Uterus (tissue), 4 donors: ENCODE data around the gene PEAR1. TPM values are rescaled to one million over a fixed set of nuclear protein-coding genes. Genes with fewer than 3 reads are reported as not detected.

Experiments used
- DNase-seq, 2 donors: peaks; one replicate each; pipeline ENCODE4 v3.0.0-alpha.2; 2019 to 2020
- H3K27ac ChIP-seq, 2 donors: fragments of 200-600 bp; sonication (generic); 1 replicate in 1 of 2; 2 replicates in 1 of 2; pipeline ENCODE4 v1.5.1; 2016 to 2018
- H3K27me3 ChIP-seq, 2 donors: fragments of 200-600 bp; sonication (generic); one replicate each; pipeline ENCODE4 v1.5.1; 2018 to 2019; ENCODE audit warnings: control low read depth in 1 of 2
- H3K36me3 ChIP-seq, 2 donors: fragments of 200-600 bp; sonication (generic); one replicate each; pipeline ENCODE4 v1.5.1; 2019; ENCODE audit warnings: control low read depth in 1 of 2
- H3K4me1 ChIP-seq, 2 donors: fragments of 200-600 bp; sonication (generic); one replicate each; pipeline ENCODE4 v1.5.1; 2018 to 2019; ENCODE audit warnings: control low read depth in 1 of 2
- H3K4me3 ChIP-seq, 2 donors: fragments of 200-600 bp; sonication (generic); 1 replicate in 1 of 2; 2 replicates in 1 of 2; pipeline ENCODE4 v1.5.1; 2018 to 2019; ENCODE audit warnings: mild to moderate bottlenecking in 1 of 2
- H3K9me3 ChIP-seq, 2 donors: fragments of 200-600 bp; sonication (generic); one replicate each; pipeline ENCODE4 v1.5.1; 2019; ENCODE audit warnings: control low read depth in 1 of 2
- POLR2A ChIP-seq, 2 donors: fragments of 450-650 bp; IDR thresholded peaks; one replicate each; pipeline ENCODE4 v1.6.1; 2016; ENCODE audit warnings: antibody characterized with exemption in 2 of 2, mild to moderate bottlenecking in 1 of 2, moderate library complexity in 1 of 2
- intact Hi-C: fragments of 100-400 bp; cut with DNase I; formaldehyde crosslinking; loops from one replicate; pipeline ENCODE4 v1.15.1; 2023; ENCODE audit warnings: low total_unique reads
- total RNA-seq, 4 donors: library from RNA; depleted of rRNA in 3 of 4; stranded (reverse); fragments of >200 nt in 3 of 4; gene quantifications; one replicate each; pipeline versions ENCODE4 v1.1.0 to v1.2.4, GENCODE V29; 2014 to 2023
- TF ChIP-seq, protein P1 (sequence below), 4 experiments: fragments of 200-600 bp in 2 of 4; fragments of 450-650 bp in 2 of 4; sonication (generic) in 2 of 4; IDR thresholded peaks; one replicate each; pipeline ENCODE4 v1.5.1; 2016 to 2019; ENCODE audit warnings: antibody characterized with exemption in 4 of 4, mild to moderate bottlenecking in 2 of 4, moderate library complexity in 1 of 4
- donor health status: DM: yes; HTN: yes; CAD: no.

The PEAR1 gene
- total RNA-seq, 4 donors from 2014 or later, result 7.4 to 41.8 (median 17.9) TPM

DNA sequence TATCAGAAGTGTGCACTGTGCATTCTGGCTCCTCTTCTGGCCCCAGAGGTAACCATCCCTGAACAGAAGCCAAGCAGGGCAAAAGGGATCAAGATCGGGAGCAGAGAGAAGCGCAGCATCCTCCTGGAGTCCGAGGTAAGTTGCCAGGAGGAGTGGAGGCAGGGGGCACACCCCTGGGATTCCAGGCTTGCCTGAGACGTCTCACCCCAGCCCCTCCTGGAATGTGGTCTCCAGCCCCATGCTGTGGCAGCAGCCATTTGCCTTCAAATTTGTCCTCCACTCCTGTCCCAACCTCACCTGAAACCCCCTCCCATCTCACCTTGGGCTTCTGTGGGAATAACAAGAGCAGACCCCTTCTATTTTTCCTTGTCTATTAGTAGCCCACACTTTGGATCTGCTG is 37.0 kb downstream of the PEAR1 start:
- TF ChIP-seq, protein P1, sequence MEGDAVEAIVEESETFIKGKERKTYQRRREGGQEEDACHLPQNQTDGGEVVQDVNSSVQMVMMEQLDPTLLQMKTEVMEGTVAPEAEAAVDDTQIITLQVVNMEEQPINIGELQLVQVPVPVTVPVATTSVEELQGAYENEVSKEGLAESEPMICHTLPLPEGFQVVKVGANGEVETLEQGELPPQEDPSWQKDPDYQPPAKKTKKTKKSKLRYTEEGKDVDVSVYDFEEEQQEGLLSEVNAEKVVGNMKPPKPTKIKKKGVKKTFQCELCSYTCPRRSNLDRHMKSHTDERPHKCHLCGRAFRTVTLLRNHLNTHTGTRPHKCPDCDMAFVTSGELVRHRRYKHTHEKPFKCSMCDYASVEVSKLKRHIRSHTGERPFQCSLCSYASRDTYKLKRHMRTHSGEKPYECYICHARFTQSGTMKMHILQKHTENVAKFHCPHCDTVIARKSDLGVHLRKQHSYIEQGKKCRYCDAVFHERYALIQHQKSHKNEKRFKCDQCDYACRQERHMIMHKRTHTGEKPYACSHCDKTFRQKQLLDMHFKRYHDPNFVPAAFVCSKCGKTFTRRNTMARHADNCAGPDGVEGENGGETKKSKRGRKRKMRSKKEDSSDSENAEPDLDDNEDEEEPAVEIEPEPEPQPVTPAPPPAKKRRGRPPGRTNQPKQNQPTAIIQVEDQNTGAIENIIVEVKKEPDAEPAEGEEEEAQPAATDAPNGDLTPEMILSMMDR (IDR thresholded peaks at IDR 0.05), result no peak
- no peak for TF ChIP-seq POLR2A (IDR thresholded peaks at IDR 0.05)
- peaks cover 0 to 9% of the 10 kb centered on the region in 2 donors for H3K4me1 ChIP-seq
- H3K9me3 ChIP-seq, result no peaks in the 10 kb centered on the region
- DNase-seq, result no peak
- no peak overlapping the region for H3K4me3 ChIP-seq
- H3K27me3 ChIP-seq, result no peaks in the 10 kb centered on the region
- no peak overlapping the region for H3K27ac ChIP-seq
- H3K36me3 ChIP-seq, result no peaks in the 10 kb centered on the region
- intact Hi-C loops, result no loop called here

DNA sequence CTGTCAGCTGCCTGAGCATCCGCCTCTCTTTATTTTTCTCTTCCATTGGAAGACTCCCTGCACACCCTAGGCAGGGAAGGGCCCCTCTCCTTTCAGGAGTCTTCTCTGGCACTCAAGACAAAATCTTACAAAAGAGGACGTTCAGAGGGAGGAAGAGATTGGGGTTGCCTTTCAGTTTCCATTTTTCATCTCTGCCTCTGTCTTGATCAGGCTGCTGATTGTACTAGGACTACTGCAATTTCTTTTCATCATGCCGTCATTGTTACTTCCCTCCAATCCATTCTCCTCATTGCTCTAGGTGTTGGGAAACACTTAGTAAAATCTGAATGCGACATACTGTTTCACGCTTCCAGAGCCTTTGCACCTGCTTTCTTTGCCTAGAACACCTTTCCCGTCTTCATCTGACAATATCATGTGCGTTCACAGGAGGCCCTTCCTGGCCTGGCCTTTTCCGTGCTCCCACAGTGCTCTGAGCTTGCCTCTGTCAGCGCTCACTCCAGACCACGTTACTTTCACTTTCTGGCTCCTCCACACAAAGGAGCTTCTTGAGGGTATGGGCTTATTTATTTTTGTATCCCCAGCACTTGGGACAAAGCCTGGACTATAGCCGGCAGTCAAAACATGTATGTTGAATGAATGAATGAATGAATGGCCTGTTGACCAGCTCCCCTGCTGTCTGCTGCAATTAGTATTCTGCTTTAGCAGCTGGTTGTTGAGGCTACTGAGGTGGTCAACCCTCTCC is 37.9 kb downstream of the PEAR1 start:
- intact Hi-C loops, result no loop called here
- Histone ChIP-seq H3K36me3 (no peaks in the 10 kb centered on the region), H3K27me3 (no peaks in the 10 kb centered on the region), H3K4me3 (no peak overlapping the region), H3K9me3 (no peaks in the 10 kb centered on the region), H3K27ac (no peak overlapping the region), H3K4me1 (peaks cover 0 to 9% of the 10 kb centered on the region in 2 donors)
- DNase-seq, result no peak
- TF ChIP-seq, protein P1 (IDR thresholded peaks at IDR 0.05), result no peak
- no peak for TF ChIP-seq POLR2A (IDR thresholded peaks at IDR 0.05)

DNA sequence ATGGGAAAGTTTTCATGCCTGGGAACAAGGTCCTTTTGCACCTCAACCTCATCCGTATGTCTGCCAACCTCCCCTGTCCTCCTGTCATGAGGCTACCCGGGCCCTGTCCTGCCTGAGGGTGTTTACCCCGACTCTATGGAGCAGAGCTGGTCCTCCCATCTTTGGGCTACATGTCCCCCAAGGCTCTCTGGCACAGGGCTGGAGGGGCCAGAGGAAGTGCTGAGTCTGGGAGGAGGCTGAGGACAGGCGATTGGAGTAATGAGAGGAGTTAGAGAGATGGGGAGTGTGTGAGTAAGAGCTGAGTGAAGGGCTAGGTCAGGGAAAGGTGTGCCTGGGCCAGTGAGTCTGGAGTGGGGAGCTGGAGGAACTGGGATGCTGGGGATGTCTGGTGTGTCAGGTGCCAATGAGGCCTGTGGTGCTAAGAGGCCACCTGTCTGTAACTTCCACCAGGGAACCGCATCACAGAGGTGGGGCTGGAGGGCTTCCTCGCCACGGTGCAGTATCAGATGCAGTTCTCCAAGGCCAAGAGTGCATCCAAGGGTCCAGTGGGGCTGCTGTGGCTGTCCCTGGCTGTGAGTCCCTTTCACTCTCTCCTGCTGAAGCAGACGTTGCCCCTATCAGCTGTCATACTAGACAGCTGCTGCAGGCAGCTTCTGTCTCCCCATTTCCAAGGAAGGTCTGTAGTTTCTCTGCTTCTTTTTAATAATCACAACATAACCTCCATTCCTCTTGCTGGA is 38.6 kb downstream of the PEAR1 start:
- H3K27me3 ChIP-seq, result no peaks in the 10 kb centered on the region
- TF ChIP-seq POLR2A (IDR thresholded peaks at IDR 0.05), result no peak
- TF ChIP-seq, protein P1 (IDR thresholded peaks at IDR 0.05), result no peak
- DNase-seq, result no peak
- intact Hi-C loops, result no loop called here
- no peaks in the 10 kb centered on the region for H3K36me3 ChIP-seq
- no peak overlapping the region for H3K4me3 ChIP-seq
- no peaks in the 10 kb centered on the region for H3K9me3 ChIP-seq
- peaks cover 0 to 9% of the 10 kb centered on the region in 2 donors for H3K4me1 ChIP-seq
- H3K27ac ChIP-seq, result no peak overlapping the region

DNA sequence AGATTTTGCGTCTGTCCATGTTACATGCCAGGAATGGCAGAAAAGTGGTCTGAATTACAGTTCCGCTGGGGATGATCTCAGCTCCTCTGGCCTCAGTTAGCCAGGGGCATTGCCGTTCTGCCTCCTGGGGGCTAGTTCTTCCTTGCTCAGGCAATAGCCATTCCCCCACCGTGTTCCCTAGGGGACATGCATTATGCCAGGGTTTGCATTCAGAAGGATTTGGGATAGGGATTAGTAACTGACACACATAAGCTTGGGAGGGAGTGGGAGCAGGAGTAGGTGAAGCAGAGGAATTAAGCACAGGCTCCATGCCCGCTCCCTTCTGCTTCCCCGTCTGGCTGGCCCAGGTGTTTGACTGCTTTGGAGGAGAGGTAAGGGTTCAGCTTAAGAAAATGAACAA is 39.6 kb downstream of the PEAR1 start:
- no peaks in the 10 kb centered on the region for H3K9me3 ChIP-seq
- H3K4me3 ChIP-seq, result no peak overlapping the region
- no peak overlapping the region for H3K27ac ChIP-seq
- H3K4me1 ChIP-seq, result no peaks in the 10 kb centered on the region
- no peaks in the 10 kb centered on the region for H3K36me3 ChIP-seq
- no peak for DNase-seq
- intact Hi-C loops, result no loop called here
- H3K27me3 ChIP-seq, result no peaks in the 10 kb centered on the region
- TF ChIP-seq, protein P1 (IDR thresholded peaks at IDR 0.05), result no peak
- no peak for TF ChIP-seq POLR2A (IDR thresholded peaks at IDR 0.05)

DNA sequence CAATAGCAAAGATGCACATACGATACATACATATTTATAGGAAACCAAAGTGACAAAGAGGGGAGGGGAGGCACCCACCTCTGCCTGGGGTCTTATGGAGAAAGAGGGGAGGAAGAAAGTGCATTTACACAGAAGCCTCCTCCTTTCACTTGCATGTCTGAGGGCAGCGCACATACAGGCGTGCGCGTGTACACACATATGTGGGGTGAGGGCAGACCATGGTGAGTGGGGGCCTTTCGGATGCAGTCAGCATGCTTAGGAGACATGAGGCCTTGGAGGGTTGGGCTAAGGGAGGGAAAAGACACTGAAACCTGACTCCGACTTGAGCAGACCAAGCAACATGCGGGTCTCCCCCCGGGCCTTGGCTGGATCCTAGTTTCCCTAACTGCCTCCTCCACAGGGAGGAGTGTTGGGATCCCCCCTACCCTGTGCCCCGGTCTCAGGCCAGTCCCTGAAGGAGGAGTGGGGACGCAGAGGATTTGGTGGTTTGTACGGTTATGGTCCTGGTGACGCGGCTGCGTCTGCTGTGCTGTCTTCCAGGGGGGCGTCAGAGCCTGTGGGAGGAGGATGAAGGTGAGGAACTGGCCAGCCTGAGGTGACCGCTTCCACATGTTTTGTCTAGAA is 42.1 kb downstream of the PEAR1 start:
- H3K27me3 ChIP-seq, result no peaks in the 10 kb centered on the region
- H3K36me3 ChIP-seq, result no peaks in the 10 kb centered on the region
- no peak for DNase-seq

More for the DNA sequence above, 42.1 kb downstream of the PEAR1 start:
- TF ChIP-seq POLR2A (IDR thresholded peaks at IDR 0.05), result no peak
- TF ChIP-seq, protein P1 (IDR thresholded peaks at IDR 0.05), result no peak
- Histone ChIP-seq H3K9me3 (no peaks in the 10 kb centered on the region), H3K4me3 (no peak overlapping the region), H3K4me1 (no peaks in the 10 kb centered on the region), H3K27ac (no peak overlapping the region)
- intact Hi-C loops, result no loop called here
